ENCODE results near the gene GGTA1. TPM values are rescaled to one million over a fixed set of nuclear protein-coding genes. Genes with fewer than 3 reads are reported as not detected.

GGTA1 gene
- total RNA-seq, 1 donor from 2014 or later = 28.3 TPM

DNA sequence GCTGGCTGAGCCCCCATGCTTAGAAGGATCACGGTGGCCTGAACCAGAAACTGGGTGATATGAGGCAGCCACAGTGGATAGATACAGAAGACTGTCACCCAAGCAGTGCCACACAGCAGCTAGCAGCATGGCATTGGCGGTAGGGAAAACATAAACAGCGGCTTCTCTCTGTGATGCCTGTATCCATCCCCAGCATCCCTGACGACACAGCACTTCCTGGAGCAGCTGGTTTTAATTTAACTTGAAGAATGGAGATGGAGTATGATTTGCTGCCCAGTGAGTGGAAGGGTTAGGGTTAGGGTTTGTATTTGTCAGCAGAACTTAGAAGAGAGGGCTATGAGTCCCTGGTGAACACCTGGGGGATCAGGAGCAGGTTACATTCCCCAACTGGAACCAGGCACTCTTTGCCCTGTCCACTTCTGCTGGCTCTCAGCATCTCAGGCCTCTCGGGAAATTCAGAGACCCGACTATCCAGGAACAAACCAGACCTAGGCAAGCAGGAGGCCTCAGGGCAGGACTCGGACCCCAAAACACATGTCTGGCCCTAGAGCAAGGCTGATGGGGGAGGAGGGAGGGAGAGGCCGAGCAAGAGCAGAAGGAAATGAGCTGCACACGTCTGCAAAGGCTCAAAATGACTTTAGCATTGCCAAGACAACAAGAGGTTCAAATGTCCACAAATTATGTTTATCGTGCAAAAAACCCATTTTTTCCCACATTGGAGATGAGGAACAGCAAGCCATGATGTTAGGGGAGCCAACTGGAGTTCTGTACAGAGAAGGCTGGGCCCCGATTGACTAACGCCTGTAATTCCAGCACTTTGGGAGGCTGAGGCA, 6.5 kb upstream of the GGTA1 start:
- intact Hi-C loops (cut with micrococcal nuclease) = no loop called here
- no peak for DNase-seq
- no peak for ATAC-seq

- intact Hi-C loops (cut with micrococcal nuclease) = no loop called here
- DNase-seq (no peak), ATAC-seq (no peak)
Measured at GRCh38 chr9:121503444-121503843, 3.8 kb upstream of the GGTA1 start.

DNA sequence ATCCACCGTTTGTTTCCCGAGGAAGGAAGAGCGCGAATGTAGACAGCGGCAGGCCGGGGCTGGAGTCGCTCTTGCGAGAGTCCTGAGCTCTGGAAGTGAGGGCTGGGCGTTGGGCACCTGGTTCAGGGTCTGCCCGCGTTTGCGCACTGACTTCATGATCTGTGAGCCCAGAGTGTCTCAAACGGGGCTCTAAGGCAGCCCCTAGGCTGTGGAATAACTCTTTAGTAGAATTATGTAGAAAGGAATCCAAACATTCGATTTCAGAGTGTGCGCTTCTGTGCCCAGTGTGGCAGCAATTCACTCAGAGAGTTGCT, 478 bp upstream of the GGTA1 start:
- no peak for ATAC-seq
- DNase-seq = no peak

DNA sequence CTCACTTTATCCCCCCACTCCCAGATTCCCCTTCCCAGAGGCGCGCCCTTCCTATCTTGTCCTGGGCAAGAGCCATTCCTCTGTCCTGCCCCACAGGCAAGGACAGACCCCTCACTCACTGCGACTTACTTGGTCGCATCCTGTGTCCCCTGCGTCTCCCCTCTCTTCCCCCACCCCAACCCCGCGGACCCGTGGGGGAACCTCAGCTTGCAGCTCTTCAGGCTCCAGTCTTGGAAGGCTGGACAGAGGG, 542 bp downstream of the GGTA1 start:
- ATAC-seq (no peak), DNase-seq (no peak)
- intact Hi-C loops (cut with micrococcal nuclease) = loop anchor here (10.0 kb wide), 1 partner anchor 336 kb away; no protein-coding TSS in a partner anchor

More for the DNA sequence above, 478 bp upstream of the GGTA1 start:
- intact Hi-C loops (cut with micrococcal nuclease) = no loop called here

DNA sequence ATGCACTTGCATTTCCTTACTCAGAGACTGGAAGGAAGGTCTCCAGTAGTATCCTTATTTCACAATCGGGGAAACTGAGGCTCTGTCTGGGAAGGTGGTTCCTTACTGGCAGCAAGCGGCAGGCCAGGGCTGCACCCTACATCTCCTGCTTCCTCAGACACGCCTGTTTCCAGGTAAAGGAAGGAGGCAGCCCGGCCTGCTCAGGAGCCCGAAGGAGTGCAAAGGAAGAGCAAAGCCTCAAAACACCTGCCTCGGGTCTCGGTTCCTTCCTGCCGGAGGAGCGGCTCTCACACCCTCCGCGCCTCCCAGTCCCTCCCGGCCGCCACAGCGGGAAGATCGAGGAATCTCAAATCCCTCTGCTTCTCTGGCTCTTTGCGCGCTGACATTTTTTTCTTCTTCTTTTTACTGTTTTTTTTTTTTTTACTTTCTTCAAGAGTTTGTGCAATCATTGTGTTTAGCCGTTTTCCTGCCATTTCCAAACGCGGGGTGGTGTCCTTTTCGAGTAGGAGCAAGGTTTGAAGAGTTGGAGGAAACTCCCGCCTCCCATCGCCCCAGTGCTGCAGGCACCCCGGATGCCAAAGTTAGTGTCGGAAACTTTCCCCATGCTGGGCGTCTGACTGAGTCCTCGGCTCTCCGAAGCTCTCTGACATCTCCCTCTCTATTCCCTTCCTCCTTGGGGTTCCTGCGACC, 1.0 kb downstream of the GGTA1 start:
- ATAC-seq (peak; percentile 51), DNase-seq (peak; percentile 59)
- intact Hi-C loops (cut with micrococcal nuclease) = loop anchor here (10.0 kb wide), 1 partner anchor 336 kb away; no protein-coding TSS in a partner anchor

DNA sequence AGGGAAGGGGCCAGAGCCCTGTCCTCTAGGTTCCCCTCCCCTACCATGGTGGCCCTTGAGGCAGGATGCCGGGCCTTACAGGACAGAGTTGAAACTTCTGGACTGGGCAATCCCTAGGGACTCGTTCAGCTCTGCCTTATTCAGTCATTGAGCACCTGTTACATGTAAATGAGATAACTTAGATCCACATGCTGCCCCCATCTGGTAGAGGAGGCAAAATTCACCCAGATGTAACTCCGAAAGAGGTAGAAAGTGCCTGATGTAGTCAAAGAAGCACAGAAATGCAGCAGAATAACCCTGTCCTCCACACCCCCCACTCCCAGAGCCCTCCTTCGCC, 1.5 kb downstream of the GGTA1 start:
- peak; percentile 65 for ATAC-seq
- peak; percentile 37 for DNase-seq
- intact Hi-C loops (cut with micrococcal nuclease) = loop anchor here (10.0 kb wide), 1 partner anchor 337 kb away; no protein-coding TSS in a partner anchor

DNA sequence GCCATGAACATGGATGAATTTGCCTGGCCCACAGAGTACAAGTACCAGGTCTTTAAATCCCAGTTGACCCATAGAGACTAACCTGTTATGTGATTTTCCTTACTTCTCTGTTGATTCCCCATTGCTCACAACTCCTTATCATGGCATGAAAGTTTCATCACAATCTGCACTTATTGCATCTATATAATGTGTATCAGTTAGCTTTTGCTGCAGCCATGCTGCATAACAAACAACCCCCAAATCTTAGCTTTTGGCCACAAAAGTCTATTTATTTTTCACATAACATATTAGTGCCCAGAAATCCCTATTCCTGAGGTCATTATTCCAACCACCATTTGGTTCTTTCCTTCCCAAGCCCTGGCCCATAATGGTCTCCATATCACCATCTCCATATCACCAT, 3.7 kb downstream of the GGTA1 start:
- ATAC-seq (no peak), DNase-seq (no peak)
- intact Hi-C loops (cut with micrococcal nuclease) = loop anchor here (10.0 kb wide), 1 partner anchor 339 kb away; no protein-coding TSS in a partner anchor

DNA sequence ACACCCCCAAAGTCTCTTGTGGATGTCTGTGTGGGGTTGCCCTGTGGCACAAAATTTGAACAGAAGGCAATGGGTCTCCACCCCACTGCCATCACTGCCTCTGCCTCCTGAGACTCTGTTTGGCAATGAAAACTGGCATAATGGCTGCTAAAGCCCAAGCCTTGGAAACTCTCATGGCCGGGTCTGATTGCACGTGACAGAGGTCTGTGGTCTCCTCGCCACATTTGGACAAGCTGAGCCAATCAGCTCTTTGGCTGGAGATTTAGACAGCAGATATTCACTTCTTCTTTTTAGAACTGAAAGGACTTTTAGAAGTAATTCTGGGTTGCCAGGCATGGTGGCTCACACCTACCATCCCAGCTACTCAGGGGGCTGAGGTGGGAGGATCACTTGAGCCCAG, 5.5 kb downstream of the GGTA1 start:
- DNase-seq (no peak), ATAC-seq (no peak)
- intact Hi-C loops (cut with micrococcal nuclease) = loop anchor here (10.0 kb wide), 1 partner anchor 341 kb away; no protein-coding TSS in a partner anchor

DNA sequence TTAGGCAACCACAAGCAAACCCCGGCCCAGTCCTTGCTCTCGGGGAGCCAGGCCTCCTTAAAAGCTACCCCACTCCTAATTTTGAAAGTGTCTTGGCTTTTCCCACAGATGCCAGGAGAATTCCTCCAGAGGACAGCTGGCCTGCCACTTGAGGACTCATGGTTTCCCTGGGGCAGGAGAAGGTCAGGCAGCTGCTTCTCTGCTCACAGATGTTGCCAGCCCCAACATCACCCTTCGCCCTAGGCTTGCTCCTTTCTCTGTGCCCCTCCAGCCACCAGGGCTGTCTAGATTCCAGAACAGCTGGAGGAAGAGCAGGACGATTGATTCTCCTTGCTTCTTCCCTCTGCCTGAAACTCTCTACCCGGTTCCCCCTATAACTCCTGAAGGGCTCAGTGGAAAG, 8.5 kb downstream of the GGTA1 start:
- ATAC-seq (no peak), DNase-seq (no peak)
- intact Hi-C loops (cut with micrococcal nuclease) = loop anchor here (10.0 kb wide), 1 partner anchor 344 kb away; no protein-coding TSS in a partner anchor

GRCh38 chr9:121489344-121489743, 10.3 kb downstream of the GGTA1 start:
- no peak for ATAC-seq
- intact Hi-C loops (cut with micrococcal nuclease) = no loop called here

DNA sequence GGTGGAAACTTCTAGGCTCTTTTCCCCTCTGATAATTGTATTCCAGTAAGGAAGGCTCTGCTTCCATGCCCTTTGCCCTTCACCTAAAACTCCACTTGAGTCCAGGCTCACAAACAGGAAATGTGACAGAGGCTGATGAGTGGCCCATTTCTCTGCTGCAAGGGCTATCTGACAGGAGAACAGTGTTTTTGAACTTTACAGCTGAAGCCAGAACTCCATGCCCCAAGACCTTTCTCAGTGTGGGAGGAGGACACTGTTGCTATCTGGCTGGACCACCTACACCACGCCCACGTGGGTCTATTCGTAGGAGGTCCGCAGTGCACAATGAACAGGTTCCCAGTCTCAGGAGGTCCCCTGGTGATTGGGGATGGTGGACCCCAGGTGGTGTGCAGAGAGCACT, 13.6 kb downstream of the GGTA1 start:
- peak; percentile 32 for ATAC-seq

More at GRCh38 chr9:121489344-121489743, 10.3 kb downstream of the GGTA1 start:
- no peak for DNase-seq

GRCh38 chr9:121485623-121486022, 14.0 kb downstream of the GGTA1 start:
- intact Hi-C loops (cut with micrococcal nuclease) = no loop called here
- DNase-seq (no peak), ATAC-seq (peak; percentile 72)

More for the DNA sequence above, 13.6 kb downstream of the GGTA1 start:
- intact Hi-C loops (cut with micrococcal nuclease) = no loop called here
- no peak for DNase-seq

- intact Hi-C loops (cut with micrococcal nuclease) = no loop called here
- no peak for DNase-seq
- ATAC-seq = peak; percentile 50
Measured at GRCh38 chr9:121484651-121485446, 14.8 kb downstream of the GGTA1 start.

- DNase-seq = no peak
Measured at GRCh38 chr9:121483473-121484031, 16.1 kb downstream of the GGTA1 start.

DNA sequence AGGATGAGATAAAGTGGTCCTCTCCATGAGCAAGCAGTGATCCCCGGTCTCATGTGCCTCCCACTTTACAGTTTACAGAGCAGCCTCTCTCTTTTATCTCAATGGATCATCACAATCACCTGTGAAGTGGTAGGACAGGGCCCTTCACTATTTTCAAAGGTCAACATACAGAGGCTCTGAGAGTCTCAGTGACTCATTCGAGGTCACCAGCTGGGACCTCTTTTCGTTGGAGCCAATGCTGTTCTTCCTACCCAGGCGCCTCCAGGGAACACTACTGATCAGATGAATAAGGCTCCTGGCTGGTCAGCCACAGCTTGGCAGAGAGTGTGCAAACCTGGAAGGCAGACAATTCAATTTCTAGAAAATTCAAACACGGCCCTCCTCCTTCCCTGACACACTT, 16.6 kb downstream of the GGTA1 start:
- ATAC-seq = peak; percentile 4
- no peak for DNase-seq

More at GRCh38 chr9:121483473-121484031, 16.1 kb downstream of the GGTA1 start:
- ATAC-seq = no peak
- intact Hi-C loops (cut with micrococcal nuclease) = no loop called here

GRCh38 chr9:121478816-121479676, 20.6 kb downstream of the GGTA1 start:
- intact Hi-C loops (cut with micrococcal nuclease) = no loop called here
- peak; percentile 52 for ATAC-seq
- DNase-seq = no peak

More for the DNA sequence above, 16.6 kb downstream of the GGTA1 start:
- intact Hi-C loops (cut with micrococcal nuclease) = no loop called here

DNA sequence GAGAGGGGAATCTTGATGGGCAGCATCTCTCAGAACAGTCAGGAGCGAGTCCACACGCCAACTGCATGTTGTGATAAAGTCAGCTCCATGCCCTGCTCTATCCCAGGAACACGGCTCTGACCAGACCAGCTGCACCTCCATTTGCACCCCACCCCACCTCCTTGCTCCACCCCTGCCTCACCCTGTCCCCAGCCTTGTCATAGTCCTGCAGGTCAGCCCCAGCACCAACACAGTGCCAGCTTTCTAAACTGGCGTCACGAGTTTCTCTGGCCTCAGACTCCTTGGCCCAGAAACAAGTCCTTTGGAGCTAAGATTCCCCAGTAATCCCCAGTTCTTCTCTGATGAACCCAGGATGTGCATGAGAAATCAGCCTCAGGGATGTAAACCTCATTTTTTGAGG, 23.5 kb downstream of the GGTA1 start:
- DNase-seq (no peak), ATAC-seq (peak; percentile 10)
- intact Hi-C loops (cut with micrococcal nuclease) = no loop called here

- DNase-seq = no peak
- intact Hi-C loops (cut with micrococcal nuclease) = no loop called here
- ATAC-seq = peak; percentile 87
Measured at GRCh38 chr9:121474231-121474947, 25.3 kb downstream of the GGTA1 start.
